Endothelial cell of umbilical vein (primary cell): Measurements from ENCODE around the gene HYLS1. TPM values are rescaled to one million over a fixed set of nuclear protein-coding genes. Genes with fewer than 3 reads are reported as not detected.

Experiments
- BruUV-seq: library from RNA; stranded (reverse); fragments of 400-500 nt; replicated peaks from 2 replicates; lab custom pipeline; 2021; lab: Mats Ljungman, UMichigan
- CTCF ChIA-PET: fragments of 300-600, 350-600 bp; sonication (Branson Sonifier 250); formaldehyde crosslinking; loops from one replicate; lab custom pipeline; 2021; ENCODE audit warnings: antibody characterized with exemption, inconsistent platforms; lab: Charles Lee
- POLR2A ChIA-PET: fragments of 300-600, 350-600 bp; sonication (Branson Sonifier 250); formaldehyde crosslinking; loops from one replicate; lab custom pipeline; 2021; ENCODE audit warnings: antibody characterized with exemption, inconsistent platforms; lab: Charles Lee
- DNase-seq: peaks from one replicate; pipeline ENCODE4 v3.0.0-alpha.2; 2011; ENCODE audit warnings: low read depth, low spot score
- FAIRE-seq: peaks from 2 replicates; lab custom pipeline; 2011; peaks lifted over from hg19 to GRCh38; lab: Jason Lieb, UNC
- H2AFZ ChIP-seq: 2 replicates; pipeline ENCODE4 v1.6.0; 2012; ENCODE audit warnings: low read depth, low read length, control low read depth, inconsistent platforms
- H3K27ac ChIP-seq: 2 replicates; pipeline ENCODE4 v1.5.1; 2011; ENCODE audit warnings: low read depth, mild to moderate bottlenecking, control low read depth, low read length, moderate library complexity; ENCODE audit not compliant: insufficient read depth
- H3K27me3 ChIP-seq, 2 experiments: 2 replicates each; pipeline versions ENCODE4 v1.6.0 to v1.6.1; 2011; ENCODE audit warnings: low read length in 2 of 2, mixed read lengths in 1 of 2; ENCODE audit not compliant: control insufficient read depth in 2 of 2, insufficient read depth in 2 of 2
- H3K36me3 ChIP-seq, 2 experiments: 2 replicates in 1 of 2; 3 replicates in 1 of 2; pipeline ENCODE4 v1.5.1; 2011; ENCODE audit warnings: low read length in 2 of 2, mild to moderate bottlenecking in 1 of 2, moderate library complexity in 1 of 2; ENCODE audit not compliant: control insufficient read depth in 2 of 2, insufficient read depth in 2 of 2; ENCODE audit errors: extremely low read depth in 1 of 2
- H3K4me1 ChIP-seq: 3 replicates; pipeline ENCODE4 v1.5.1; 2011; ENCODE audit warnings: mild to moderate bottlenecking, low read length; ENCODE audit not compliant: control insufficient read depth, insufficient read depth; ENCODE audit errors: extremely low read depth
- H3K4me2 ChIP-seq: 2 replicates; pipeline ENCODE4 v1.6.1; 2011; ENCODE audit warnings: low read length, control low read depth, mixed read lengths; ENCODE audit not compliant: insufficient read depth
- H3K4me3 ChIP-seq, 3 experiments: fragments of 200-600 bp in 1 of 3; sonication (generic), shearing (Covaris generic) in 1 of 3; replicated peaks in 1 of 3; 2 replicates each; pipeline ENCODE4 v1.5.1; 2011 to 2016; ENCODE audit warnings: control low read depth in 3 of 3, low read length in 3 of 3, mild to moderate bottlenecking in 2 of 3, inconsistent platforms in 1 of 3, low read depth in 1 of 3, moderate library complexity in 1 of 3; ENCODE audit not compliant: insufficient read depth in 1 of 3
- H3K79me2 ChIP-seq: 2 replicates; pipeline ENCODE4 v1.6.0; 2012; ENCODE audit warnings: low read length, inconsistent platforms; ENCODE audit not compliant: control insufficient read depth, insufficient read depth
- H3K9ac ChIP-seq: replicated peaks from 2 replicates; pipeline ENCODE3; 2011; ENCODE audit warnings: low read length, control low read depth; ENCODE audit not compliant: insufficient read depth; ENCODE audit errors: extremely low read depth
- H3K9me1 ChIP-seq: replicated peaks from 3 replicates; pipeline ENCODE4 v1.6.0; 2011; ENCODE audit warnings: mild to moderate bottlenecking, low read length; ENCODE audit not compliant: control insufficient read depth, insufficient read depth; ENCODE audit errors: extremely low read depth
- H3K9me3 ChIP-seq: replicated peaks from 2 replicates; pipeline ENCODE4 v1.5.1; 2012; ENCODE audit warnings: low read length, inconsistent platforms; ENCODE audit not compliant: control insufficient read depth, insufficient read depth
- H4K20me1 ChIP-seq: replicated peaks from 2 replicates; pipeline ENCODE3; 2011; ENCODE audit warnings: mild to moderate bottlenecking, low read length; ENCODE audit not compliant: control insufficient read depth, insufficient read depth; ENCODE audit errors: extremely low read depth
- CTCF ChIP-seq, 2 donors: IDR thresholded peaks; 1 replicate in 1 of 2; 2 replicates in 1 of 2; pipeline ENCODE4 v1.5.1; 2011; ENCODE audit warnings: low read length in 2 of 2, mild to moderate bottlenecking in 2 of 2, moderate library complexity in 2 of 2, control low read depth in 1 of 2, inconsistent platforms in 1 of 2, low read depth in 1 of 2; ENCODE audit not compliant: insufficient read depth in 1 of 2; ENCODE audit errors: extremely low read depth in 1 of 2
- EZH2 ChIP-seq: IDR thresholded peaks from 2 replicates; pipeline ENCODE4 v1.6.1; 2012; ENCODE audit warnings: borderline replicate concordance, low read depth, mild to moderate bottlenecking, moderate library complexity, low read length, inconsistent platforms; ENCODE audit not compliant: severe bottlenecking
- FOS ChIP-seq: IDR thresholded peaks from 2 replicates; pipeline ENCODE4 v1.6.1; 2011; ENCODE audit warnings: mild to moderate bottlenecking, low read length, moderate library complexity, borderline replicate concordance; ENCODE audit not compliant: insufficient read depth
- GATA2 ChIP-seq: IDR thresholded peaks from 2 replicates; pipeline ENCODE4 v1.7.0; 2011; ENCODE audit warnings: low read depth, mild to moderate bottlenecking, moderate library complexity, mixed read lengths, low read length; ENCODE audit not compliant: insufficient read length, insufficient read depth
- JUN ChIP-seq: IDR thresholded peaks from 2 replicates; pipeline ENCODE4 v1.6.1; 2011; ENCODE audit warnings: borderline replicate concordance, low read depth; ENCODE audit not compliant: insufficient read length, insufficient read depth
- MAX ChIP-seq: IDR thresholded peaks from 2 replicates; pipeline ENCODE4 v1.6.1; 2011; ENCODE audit not compliant: insufficient read depth, insufficient read length
- MYC ChIP-seq: IDR thresholded peaks from one replicate; pipeline ENCODE4 v1.6.1; 2011; ENCODE audit warnings: mild to moderate bottlenecking, low read depth, low read length
- POLR2A ChIP-seq: IDR thresholded peaks from 2 replicates; pipeline ENCODE4 v1.6.1; 2012; ENCODE audit warnings: low read depth, mild to moderate bottlenecking, control low read depth, low read length
- POLR2AphosphoS5 ChIP-seq: IDR thresholded peaks from 2 replicates; pipeline ENCODE4 v1.6.1; 2012; ENCODE audit warnings: low read depth, mild to moderate bottlenecking, control low read depth, low read length, moderate library complexity; ENCODE audit not compliant: insufficient read depth
- dilution Hi-C: fragments of 300-500 bp; cut with MboI; formaldehyde crosslinking; loops from one replicate; pipeline ENCODE4 v1.15.0; 2019; ENCODE audit warnings: low sequenced_read_pairs; ENCODE audit not compliant: extremely low pct_ligation_motif_present
- intact Hi-C: fragments of 100-400 bp; cut with micrococcal nuclease; formaldehyde crosslinking; loops from one replicate; pipeline ENCODE4 v1.10.0; 2022
- polyA plus RNA-seq, 4 experiments: library from polyadenylated mRNA; depleted of rRNA in 3 of 4; stranded (reverse) in 3 of 4; unstranded in 1 of 4; fragments of >200 nt; gene quantifications; 2 replicates each; pipeline versions ENCODE4 v1.2.1 to v1.2.3, GENCODE V29; 2011 to 2012; ENCODE audit warnings: missing spikeins in 1 of 4
- total RNA-seq: library from RNA; stranded (reverse); gene quantifications from 2 replicates; pipeline ENCODE4 v1.2.3, GENCODE V29; 2021

Gene HYLS1
- total and polyA plus RNA-seq, 2 donors (not counting 3 experiments of a cell fraction or from before 2014, with no cell fraction given), result 4.7 to 12.6 TPM

- DNase-seq (no peak), FAIRE-seq (no peak)
- Histone ChIP-seq H3K9ac (no peak overlapping the region), H3K79me2 (no peaks in the 10 kb centered on the region), H3K27me3 (peaks cover 2 to 3% of the 10 kb centered on the region in 2 experiments), H3K4me3 (no peak overlapping the region), H3K27ac (no peak overlapping the region), H2AFZ (no peak overlapping the region), H3K4me1 (no peaks in the 10 kb centered on the region), H3K4me2 (no peak overlapping the region), H3K9me1 (no peaks in the 10 kb centered on the region), H3K9me3 (no peaks in the 10 kb centered on the region), H3K36me3 (no peaks in the 10 kb centered on the region), H4K20me1 (no peaks in the 10 kb centered on the region)
- ChIA-PET POLR2A (no interaction called here), CTCF (interaction anchor here (1.0 kb wide), 1 partner anchor 263 kb away, joined by 3 read pairs; no protein-coding TSS in a partner anchor)
- BruUV-seq, result no TSS peak
- no peak for TF ChIP-seq MAX
- TF ChIP-seq GATA2, result no peak
- TF ChIP-seq JUN, result no peak
- TF ChIP-seq EZH2, result no peak
- TF ChIP-seq CTCF (IDR thresholded peaks at IDR 0.05; ENCODE audit: extremely low read depth in 1 of 2, insufficient read depth in 1 of 2, low read depth in 1 of 2, low read length in 2 of 2), result no peak
- no peak for TF ChIP-seq POLR2AphosphoS5
- no peak for TF ChIP-seq POLR2A
- TF ChIP-seq FOS, result no peak
- no peak for TF ChIP-seq MYC
- dilution Hi-C loops, result no loop called here
- intact Hi-C loops, result no loop called here
These were observed 43.6 kb downstream of the HYLS1 start for GRCh38 chr11:125931116-125931515.
